Osteoblast (primary cell): ENCODE measurements around the gene ADAMTS17. TPM values are rescaled to one million over a fixed set of nuclear protein-coding genes. Genes with fewer than 3 reads are reported as not detected.

Experiments used
- DNase-seq: peaks from one replicate; pipeline ENCODE4 v3.0.0; 2011; ENCODE audit warnings: low spot score, mixed read lengths; ENCODE audit not compliant: insufficient read length; ENCODE audit errors: missing footprints
- H2AFZ ChIP-seq: 2 replicates; pipeline ENCODE4 v1.6.0; 2011; ENCODE audit warnings: mild to moderate bottlenecking, low read length
- H3K27ac ChIP-seq: 2 replicates; pipeline ENCODE4 v1.5.1; 2011; ENCODE audit warnings: mild to moderate bottlenecking, low read depth, low read length, moderate library complexity
- H3K27me3 ChIP-seq: 2 replicates; pipeline ENCODE4 v1.6.0; 2012; ENCODE audit warnings: mild to moderate bottlenecking, control low read depth, inconsistent platforms, low read length, moderate library complexity; ENCODE audit not compliant: insufficient read depth
- H3K36me3 ChIP-seq: 2 replicates; pipeline ENCODE4 v1.5.1; 2011; ENCODE audit warnings: mild to moderate bottlenecking, low read length, control low read depth, moderate library complexity; ENCODE audit not compliant: insufficient read depth
- H3K4me1 ChIP-seq: 2 replicates; pipeline ENCODE4 v1.5.1; 2011; ENCODE audit warnings: mild to moderate bottlenecking, low read length, control low read depth, moderate library complexity; ENCODE audit not compliant: insufficient read depth
- H3K4me2 ChIP-seq: 2 replicates; pipeline ENCODE4 v1.6.0; 2011; ENCODE audit warnings: mild to moderate bottlenecking, low read length; ENCODE audit not compliant: insufficient read depth
- H3K4me3 ChIP-seq: fragments of 200-600 bp; sonication (generic); 3 replicates; pipeline ENCODE4 v1.5.1; 2012; ENCODE audit warnings: mild to moderate bottlenecking, low read length, inconsistent platforms; ENCODE audit not compliant: insufficient read depth
- H3K79me2 ChIP-seq: 2 replicates; pipeline ENCODE4 v1.6.0; 2012; ENCODE audit warnings: mild to moderate bottlenecking, low read length, control low read depth, inconsistent platforms; ENCODE audit not compliant: insufficient read depth
- H3K9me3 ChIP-seq: 2 replicates; pipeline ENCODE4 v1.5.1; 2011; ENCODE audit warnings: low read depth, low read length, control low read depth
- H4K20me1 ChIP-seq: 2 replicates; pipeline ENCODE4 v1.6.0; 2012; ENCODE audit warnings: mild to moderate bottlenecking, low read length, control low read depth; ENCODE audit not compliant: insufficient read depth
- CTCF ChIP-seq: IDR thresholded peaks from 2 replicates; pipeline ENCODE4 v1.5.1; 2011; ENCODE audit warnings: mild to moderate bottlenecking, low read depth, low read length, moderate library complexity; ENCODE audit errors: extremely low read depth
- total RNA-seq: library from RNA; depleted of rRNA; stranded (reverse); fragments of >200 nt; gene quantifications from 2 replicates; pipeline ENCODE4 v1.2.3, GENCODE V29; 2012

The ADAMTS17 gene
- total RNA-seq, 1 donor = under 0.01 TPM

GRCh38 chr15:100107606-100108225, 234.1 kb downstream of the ADAMTS17 start:
- Histone ChIP-seq H3K4me1 (peaks cover 19% of the 10 kb centered on the region), H4K20me1 (no peaks in the 10 kb centered on the region), H2AFZ (no peak overlapping the region), H3K9me3 (no peaks in the 10 kb centered on the region), H3K79me2 (no peaks in the 10 kb centered on the region), H3K36me3 (no peaks in the 10 kb centered on the region), H3K27me3 (no peaks in the 10 kb centered on the region), H3K4me2 (no peak overlapping the region), H3K27ac (no peak overlapping the region), H3K4me3 (no peak overlapping the region)
- no peak for TF ChIP-seq CTCF
- no peak for DNase-seq

GRCh38 chr15:100107151-100107550, 234.6 kb downstream of the ADAMTS17 start:
- Histone ChIP-seq H3K27me3 (no peaks in the 10 kb centered on the region), H3K4me2 (no peak overlapping the region), H3K4me1 (peaks cover 18% of the 10 kb centered on the region), H2AFZ (no peak overlapping the region), H4K20me1 (no peaks in the 10 kb centered on the region), H3K36me3 (no peaks in the 10 kb centered on the region), H3K9me3 (no peaks in the 10 kb centered on the region), H3K79me2 (no peaks in the 10 kb centered on the region), H3K27ac (no peak overlapping the region), H3K4me3 (no peak overlapping the region)
- DNase-seq = no peak
- TF ChIP-seq CTCF = no peak

- H3K9me3 ChIP-seq = no peaks in the 10 kb centered on the region
- no peaks in the 10 kb centered on the region for H3K79me2 ChIP-seq
- no peak for DNase-seq
- no peaks in the 10 kb centered on the region for H3K27me3 ChIP-seq
- TF ChIP-seq CTCF = no peak
- no peak overlapping the region for H2AFZ ChIP-seq
- H3K4me2 ChIP-seq = no peak overlapping the region
- H3K27ac ChIP-seq = no peak overlapping the region
- H3K36me3 ChIP-seq = no peaks in the 10 kb centered on the region
- no peaks in the 10 kb centered on the region for H4K20me1 ChIP-seq
- peaks cover 14% of the 10 kb centered on the region for H3K4me1 ChIP-seq
- no peak overlapping the region for H3K4me3 ChIP-seq
These were observed 235.0 kb downstream of the ADAMTS17 start for GRCh38 chr15:100106732-100107131.

GRCh38 chr15:100105101-100105500, 236.7 kb downstream of the ADAMTS17 start:
- Histone ChIP-seq H3K79me2 (no peaks in the 10 kb centered on the region), H3K4me1 (no peaks in the 10 kb centered on the region), H3K27ac (no peak overlapping the region), H3K4me2 (no peak overlapping the region), H3K27me3 (no peaks in the 10 kb centered on the region), H4K20me1 (no peaks in the 10 kb centered on the region), H3K36me3 (no peaks in the 10 kb centered on the region), H3K4me3 (no peak overlapping the region), H3K9me3 (no peaks in the 10 kb centered on the region), H2AFZ (no peak overlapping the region)
- no peak for DNase-seq
- no peak for TF ChIP-seq CTCF
